ENCODE measurements around the gene SLC7A14. TPM values are rescaled to one million over a fixed set of nuclear protein-coding genes. Genes with fewer than 3 reads are reported as not detected.

Gene SLC7A14
- polyA plus RNA-seq, 3 donors, result not detected

GRCh38 chr3:170428095-170428494 is 157.8 kb downstream of the SLC7A14 start:
- Histone ChIP-seq H3K79me2 (ENCODE audit: insufficient read depth, low read length) (no peaks in the 10 kb centered on the region), H3K27me3 (ENCODE audit: control insufficient read depth in 2 of 2, insufficient read depth in 2 of 2, low read length in 2 of 2) (no peaks in the 10 kb centered on the region), H3K4me2 (replicated peaks; ENCODE audit: extremely low read depth, low read length, poor library complexity, severe bottlenecking) (no peak overlapping the region), H3K4me3 (replicated peaks in 1 of 3; ENCODE audit: low read depth in 2 of 3, low read length in 3 of 3) (no peak overlapping the region), H4K20me1 (ENCODE audit: insufficient read depth, low read length) (no peaks in the 10 kb centered on the region), H2AFZ (ENCODE audit: insufficient read depth, low read depth, low read length, poor library complexity, severe bottlenecking) (no peak overlapping the region), H3K9me3 (replicated peaks in 1 of 2; ENCODE audit: control insufficient read depth in 1 of 2, insufficient read depth in 1 of 2, low read length in 2 of 2) (no peaks in the 10 kb centered on the region), H3K36me3 (replicated peaks in 1 of 2; ENCODE audit: control insufficient read depth in 1 of 2, insufficient read depth in 2 of 2, low read length in 2 of 2) (no peaks in the 10 kb centered on the region), H3K4me1 (ENCODE audit: control insufficient read depth in 1 of 2, insufficient read depth in 2 of 2, low read length in 2 of 2) (no peaks in the 10 kb centered on the region), H3K27ac (ENCODE audit: low read depth in 1 of 2, low read length in 2 of 2) (no peak overlapping the region), H3K9ac (ENCODE audit: insufficient read depth, low read length, poor library complexity, severe bottlenecking) (no peak overlapping the region)
- no peak overlapping the region for H3K4me3 Mint-ChIP-seq
- H3K27ac Mint-ChIP-seq, result no peak overlapping the region
- no peaks in the 10 kb centered on the region for H3K36me3 Mint-ChIP-seq
- no CpG with 5 or more reads among the region's 2 CpGs for WGBS (ENCODE audit: insufficient coverage)
- peaks cover 7 to 13% (median 9%) of the 10 kb centered on the region in 3 donors for H3K27me3 Mint-ChIP-seq (ENCODE audit: low read depth in 3 of 3)
- no peaks in the 10 kb centered on the region for H3K9me3 Mint-ChIP-seq
- no peaks in the 10 kb centered on the region for H3K4me1 Mint-ChIP-seq
- intact Hi-C loops (cut with micrococcal nuclease), result no loop called here
- DNase-seq, result no peak
- TF ChIP-seq CTCF (IDR thresholded peaks at IDR 0.05), result no peak

DNA sequence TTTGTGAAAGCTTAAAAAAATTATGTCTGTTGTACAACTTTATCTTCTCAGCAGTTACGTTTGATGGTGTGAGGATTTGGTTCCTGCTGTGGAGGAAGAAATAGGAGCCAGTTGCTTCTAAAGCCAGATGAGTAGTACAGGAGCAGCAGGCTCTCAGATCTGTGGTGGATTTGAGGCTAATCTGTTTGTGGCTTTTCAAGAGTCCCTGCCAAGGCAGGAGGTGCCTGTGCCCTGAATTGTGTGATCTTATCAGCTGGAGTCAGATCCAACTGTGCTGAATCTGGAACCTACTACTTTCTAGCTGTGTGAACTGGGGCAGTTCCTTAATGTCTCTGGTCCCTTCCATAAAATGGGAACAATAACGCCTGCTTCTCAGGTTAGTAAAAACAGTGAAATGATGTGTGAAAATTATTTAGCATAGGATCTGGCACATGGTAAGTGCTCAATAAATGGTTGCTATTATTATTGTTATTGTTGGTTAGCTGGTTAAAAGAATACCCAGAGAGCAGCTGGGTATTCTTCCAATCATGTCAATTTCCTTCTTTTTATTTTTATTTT is 159.6 kb downstream of the SLC7A14 start:
- TF ChIP-seq CTCF (IDR thresholded peaks at IDR 0.05), result no peak
- no peak overlapping the region for H3K27ac Mint-ChIP-seq
- Histone ChIP-seq H3K9me3 (replicated peaks in 1 of 2; ENCODE audit: control insufficient read depth in 1 of 2, insufficient read depth in 1 of 2, low read length in 2 of 2) (no peaks in the 10 kb centered on the region), H4K20me1 (ENCODE audit: insufficient read depth, low read length) (no peaks in the 10 kb centered on the region), H3K27ac (ENCODE audit: low read depth in 1 of 2, low read length in 2 of 2) (no peak overlapping the region), H3K4me2 (replicated peaks; ENCODE audit: extremely low read depth, low read length, poor library complexity, severe bottlenecking) (no peak overlapping the region), H3K9ac (ENCODE audit: insufficient read depth, low read length, poor library complexity, severe bottlenecking) (no peak overlapping the region), H3K27me3 (ENCODE audit: control insufficient read depth in 2 of 2, insufficient read depth in 2 of 2, low read length in 2 of 2) (peaks cover 0 to 5% of the 10 kb centered on the region in 2 donors), H3K4me1 (ENCODE audit: control insufficient read depth in 1 of 2, insufficient read depth in 2 of 2, low read length in 2 of 2) (no peaks in the 10 kb centered on the region), H3K79me2 (ENCODE audit: insufficient read depth, low read length) (no peaks in the 10 kb centered on the region), H2AFZ (ENCODE audit: insufficient read depth, low read depth, low read length, poor library complexity, severe bottlenecking) (no peak overlapping the region), H3K4me3 (replicated peaks in 1 of 3; ENCODE audit: low read depth in 2 of 3, low read length in 3 of 3) (no peak overlapping the region), H3K36me3 (replicated peaks in 1 of 2; ENCODE audit: control insufficient read depth in 1 of 2, insufficient read depth in 2 of 2, low read length in 2 of 2) (no peaks in the 10 kb centered on the region)
- intact Hi-C loops (cut with micrococcal nuclease), result no loop called here
- 44% methylated on average over 1 of the region's 2 CpGs for WGBS (ENCODE audit: insufficient coverage)
- H3K36me3 Mint-ChIP-seq, result no peaks in the 10 kb centered on the region
- peaks cover 8 to 18% (median 12%) of the 10 kb centered on the region in 3 donors for H3K27me3 Mint-ChIP-seq (ENCODE audit: low read depth in 3 of 3)
- H3K4me3 Mint-ChIP-seq, result no peak overlapping the region
- H3K4me1 Mint-ChIP-seq, result no peaks in the 10 kb centered on the region
- H3K9me3 Mint-ChIP-seq, result peaks cover 0 to under 1% (median 0%) of the 10 kb centered on the region in 7 donors
- DNase-seq, result no peak
